ENCODE results near the gene RAB8A. TPM values are rescaled to one million over a fixed set of nuclear protein-coding genes. Genes with fewer than 3 reads are reported as not detected.
"Not testable (repeated sequence)": the region's sequence is repeated elsewhere in the genome, so short reads cannot be mapped to it uniquely, and the experiment has no call there.

Gene RAB8A
- total and polyA plus RNA-seq, 4 donors = 32.2 to 71.4 (median 60.3) TPM

GRCh38 chr19:16084067-16084685 is 27.5 kb upstream of the RAB8A start:
- H3K4me1 ChIP-seq (ENCODE audit: control insufficient read depth in 5 of 5, insufficient read depth in 5 of 5, low read length in 5 of 5) = peaks cover 0 to 25% (median 13%) of the 10 kb centered on the region in 5 donors
- H3K36me3 ChIP-seq (ENCODE audit: control insufficient read depth in 4 of 4, insufficient read depth in 4 of 4, low read length in 4 of 4) = peaks cover 18 to 72% (median 48%) of the 10 kb centered on the region in 4 donors
- H3K27me3 ChIP-seq (ENCODE audit: control insufficient read depth in 3 of 3, insufficient read depth in 3 of 3, low read length in 2 of 3) = no peaks in the 10 kb centered on the region
- WGBS, 2 donors = 87 to 90% methylated on average over 11 of the region's 11 CpGs
- H3K9me3 ChIP-seq (ENCODE audit: control insufficient read depth in 4 of 4, insufficient read depth in 3 of 4, low read length in 3 of 4) = no peaks in the 10 kb centered on the region
- ATAC-seq (ENCODE audit: insufficient read depth, low FRiP score) (no peak), DNase-seq (no peak)
- no peak overlapping the region for H3K4me3 ChIP-seq
- no peak for TF ChIP-seq CTCF (IDR thresholded peaks at IDR 0.05; ENCODE audit: control extremely low read depth, extremely low read depth)
- H3K9ac ChIP-seq (ENCODE audit: insufficient read depth in 1 of 2, low read length in 2 of 2) = no peak overlapping the region
- H3K27ac ChIP-seq (ENCODE audit: low read depth in 1 of 2, low read length in 1 of 2) = peak overlapping the region in 1 of 2 donors; percentile 73

GRCh38 chr19:16085115-16085514 is 26.6 kb upstream of the RAB8A start:
- 39 to 46% methylated on average over 6 of the region's 6 CpGs for WGBS, 2 donors
- DNase-seq (no peak), ATAC-seq (ENCODE audit: insufficient read depth, low FRiP score) (no peak)
- Histone ChIP-seq H3K4me1 (ENCODE audit: control insufficient read depth in 5 of 5, insufficient read depth in 5 of 5, low read length in 5 of 5) (peaks cover 0 to 25% (median 10%) of the 10 kb centered on the region in 5 donors), H3K27me3 (ENCODE audit: control insufficient read depth in 3 of 3, insufficient read depth in 3 of 3, low read length in 2 of 3) (no peaks in the 10 kb centered on the region), H3K36me3 (ENCODE audit: control insufficient read depth in 4 of 4, insufficient read depth in 4 of 4, low read length in 4 of 4) (peaks cover 19 to 80% (median 53%) of the 10 kb centered on the region in 4 donors), H3K9ac (ENCODE audit: insufficient read depth in 1 of 2, low read length in 2 of 2) (no peak overlapping the region), H3K27ac (ENCODE audit: low read depth in 1 of 2, low read length in 1 of 2) (peak overlapping the region in 1 of 2 donors; percentile 76), H3K4me3 (no peak overlapping the region), H3K9me3 (ENCODE audit: control insufficient read depth in 4 of 4, insufficient read depth in 3 of 4, low read length in 3 of 4) (no peaks in the 10 kb centered on the region)
- no peak for TF ChIP-seq CTCF (IDR thresholded peaks at IDR 0.05; ENCODE audit: control extremely low read depth, extremely low read depth)

- H3K9me3 ChIP-seq (ENCODE audit: control insufficient read depth in 4 of 4, insufficient read depth in 3 of 4, low read length in 3 of 4); H3K27me3 ChIP-seq (ENCODE audit: control insufficient read depth in 3 of 3, insufficient read depth in 3 of 3, low read length in 2 of 3); H3K9ac ChIP-seq (ENCODE audit: insufficient read depth in 1 of 2, low read length in 2 of 2); DNase-seq; H3K4me3 ChIP-seq; ATAC-seq (ENCODE audit: insufficient read depth, low FRiP score): not testable (repeated sequence)
- peaks cover 22 to 85% (median 64%) of the 10 kb centered on the region in 4 donors for H3K36me3 ChIP-seq (ENCODE audit: control insufficient read depth in 4 of 4, insufficient read depth in 4 of 4, low read length in 4 of 4)
- H3K4me1 ChIP-seq (ENCODE audit: control insufficient read depth in 5 of 5, insufficient read depth in 5 of 5, low read length in 5 of 5) = peaks cover 0 to 20% (median 7%) of the 10 kb centered on the region in 5 donors
- peak overlapping the region in 1 of 2 donors; percentile 91 for H3K27ac ChIP-seq (ENCODE audit: low read depth in 1 of 2, low read length in 1 of 2)
- WGBS, 2 donors = 83 to 89% methylated on average over 11 of the region's 11 CpGs
Observed at GRCh38 chr19:16087404-16087803, 24.3 kb upstream of the RAB8A start.

- WGBS, 2 donors = 57 to 82% methylated on average over 12 of the region's 12 CpGs
- Histone ChIP-seq H3K4me1 (ENCODE audit: control insufficient read depth in 5 of 5, insufficient read depth in 5 of 5, low read length in 5 of 5) (peaks cover 0 to 18% (median 7%) of the 10 kb centered on the region in 5 donors), H3K4me3 (no peak overlapping the region), H3K9me3 (ENCODE audit: control insufficient read depth in 4 of 4, insufficient read depth in 3 of 4, low read length in 3 of 4) (no peaks in the 10 kb centered on the region), H3K27me3 (ENCODE audit: control insufficient read depth in 3 of 3, insufficient read depth in 3 of 3, low read length in 2 of 3) (no peaks in the 10 kb centered on the region), H3K36me3 (ENCODE audit: control insufficient read depth in 4 of 4, insufficient read depth in 4 of 4, low read length in 4 of 4) (peaks cover 22 to 83% (median 66%) of the 10 kb centered on the region in 4 donors), H3K27ac (ENCODE audit: low read depth in 1 of 2, low read length in 1 of 2) (peak overlapping the region in 1 of 2 donors; percentile 91), H3K9ac (ENCODE audit: insufficient read depth in 1 of 2, low read length in 2 of 2) (no peak overlapping the region)
- ATAC-seq (ENCODE audit: insufficient read depth, low FRiP score) = no peak
- no peak for DNase-seq
- TF ChIP-seq CTCF (IDR thresholded peaks at IDR 0.05; ENCODE audit: control extremely low read depth, extremely low read depth) = no peak
Observed at GRCh38 chr19:16087940-16088339, 23.7 kb upstream of the RAB8A start.
